Amniotic stem cell (primary cell): ENCODE data around the gene FBXW11.
"Not testable (repeated sequence)": the region's sequence is repeated elsewhere in the genome, so short reads cannot be mapped to it uniquely, and the experiment has no call there.

ENCODE experiments used
- DNase-seq: peaks from one replicate; lab custom pipeline; 2025; lab: John Stamatoyannopoulos, UW

Gene FBXW11

DNA sequence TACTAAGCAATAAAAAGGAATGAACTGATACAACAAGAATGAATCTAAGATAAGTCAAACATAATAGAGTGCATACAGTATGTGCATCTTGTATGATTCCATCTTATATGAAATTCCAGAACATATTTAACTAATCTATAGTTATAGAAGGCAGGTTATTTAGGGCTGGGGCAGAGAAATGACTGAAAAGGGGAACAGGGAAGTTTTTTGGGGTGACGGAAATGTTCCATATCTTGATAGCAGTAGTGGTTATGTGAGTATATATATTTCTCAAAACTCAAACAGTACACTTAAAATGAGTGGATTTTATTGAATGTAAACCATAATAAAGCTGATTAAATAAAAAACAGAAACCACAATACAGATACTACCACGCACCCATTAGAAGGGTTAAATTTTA lies 24.6 kb downstream of the FBXW11 start:
- no peak for DNase-seq

DNA sequence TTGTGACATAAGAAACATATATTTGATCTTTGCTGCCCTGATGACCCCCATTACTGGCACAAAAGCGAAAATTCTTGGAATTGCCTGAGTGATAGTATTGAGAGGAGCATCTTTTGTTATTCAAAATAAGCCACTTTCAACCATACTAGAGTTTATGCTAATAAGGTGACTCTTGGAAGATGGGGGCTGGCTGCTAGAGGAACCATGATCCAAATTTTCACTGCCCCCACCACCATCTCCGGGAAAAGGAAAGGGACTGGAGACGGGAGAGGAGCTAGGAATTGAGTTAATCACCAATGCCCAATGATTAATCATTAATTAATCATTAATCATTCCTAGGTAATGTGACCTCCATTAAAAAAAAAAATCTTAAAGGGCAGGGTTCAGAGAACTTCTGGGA lies 25.6 kb downstream of the FBXW11 start:
- no peak for DNase-seq

DNA sequence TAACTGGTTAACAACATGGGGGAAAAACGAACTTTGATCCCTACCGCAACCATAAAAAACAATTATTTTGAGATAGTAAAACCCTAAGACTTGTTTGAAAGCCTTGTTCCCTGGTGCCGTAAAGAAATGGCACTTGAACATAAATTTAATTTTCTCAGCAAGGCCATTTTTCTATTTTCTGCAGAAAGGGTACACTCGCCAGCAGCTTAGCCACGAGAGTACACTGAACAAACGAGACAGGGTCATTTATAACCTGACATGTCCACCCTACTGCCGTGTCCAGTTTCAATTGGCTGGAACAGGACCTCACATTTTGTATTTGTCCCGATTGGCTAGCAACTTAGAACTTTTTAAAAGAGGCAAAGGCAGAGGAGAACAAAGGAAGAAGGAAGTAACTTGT lies 26.8 kb downstream of the FBXW11 start:
- DNase-seq = no peak

DNA sequence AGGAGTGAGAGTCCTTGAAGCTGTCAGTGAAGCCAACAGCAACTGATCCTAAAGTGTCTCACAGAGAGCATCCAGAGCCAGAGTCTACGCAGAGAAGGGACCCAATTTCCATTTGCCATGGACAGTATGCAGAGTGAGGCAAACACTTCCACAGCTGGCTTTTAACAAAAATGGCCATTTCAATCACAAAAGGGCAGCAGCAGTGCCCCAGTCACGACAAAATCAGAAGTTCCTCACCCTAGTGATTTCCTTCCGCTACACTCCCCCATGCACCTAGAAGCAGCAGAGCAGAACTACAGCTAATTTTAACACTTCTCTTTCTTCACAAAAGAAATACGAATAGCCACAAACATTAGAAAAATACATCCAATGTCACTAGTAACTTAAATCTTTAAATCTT lies 27.9 kb downstream of the FBXW11 start:
- no peak for DNase-seq

DNA sequence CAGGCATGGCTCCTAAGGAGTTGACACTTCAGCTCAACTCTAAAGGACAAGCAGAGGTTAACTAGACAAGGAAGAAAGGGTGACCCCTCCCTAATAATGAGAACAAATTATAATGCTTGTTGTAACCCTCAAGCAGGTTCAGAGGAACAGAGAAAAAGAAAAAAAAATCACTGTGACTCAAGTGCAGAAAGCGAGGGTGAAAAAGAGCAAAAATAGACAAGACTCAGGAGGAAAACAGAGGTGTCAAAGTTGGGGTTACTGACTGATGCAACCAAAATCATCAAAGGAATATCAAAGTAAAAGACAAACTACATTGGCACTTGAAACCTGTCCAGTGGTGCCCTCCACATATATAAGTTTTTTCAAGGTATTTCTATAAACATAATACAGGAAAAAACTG lies 28.4 kb downstream of the FBXW11 start:
- DNase-seq = no peak

DNA sequence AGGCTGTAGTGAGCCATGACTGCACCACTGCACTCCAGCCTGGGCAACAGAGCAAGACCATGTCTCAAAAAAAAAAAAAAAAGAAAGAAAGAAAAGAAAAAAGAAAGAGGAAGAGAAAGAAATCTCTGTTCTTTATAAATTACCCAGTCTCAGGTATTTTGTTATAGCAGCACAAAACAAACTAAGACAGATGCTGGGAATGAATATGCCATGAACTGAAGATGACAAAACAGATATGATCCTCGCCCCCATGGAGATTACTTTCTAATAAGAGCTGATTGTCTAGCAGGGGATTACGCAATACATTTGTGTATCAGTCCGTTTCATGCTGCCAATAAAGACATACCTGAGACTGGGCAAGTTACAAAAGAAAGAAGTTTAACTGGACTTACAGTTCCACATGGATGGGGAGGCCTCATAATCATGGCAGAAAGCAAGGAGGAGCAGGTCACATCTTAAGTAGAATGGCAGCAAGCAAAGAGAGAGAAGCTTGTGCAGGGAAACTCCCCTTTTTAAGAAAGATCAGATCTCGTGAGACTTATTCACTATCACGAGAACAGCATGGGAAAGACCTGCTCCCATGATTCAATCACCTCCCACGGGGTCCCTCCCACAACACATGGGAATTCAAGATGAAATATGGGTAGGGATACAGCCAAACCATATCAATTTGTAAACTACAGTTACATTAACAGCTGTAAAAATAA lies 29.0 kb downstream of the FBXW11 start:
- not testable (repeated sequence) for DNase-seq

DNA sequence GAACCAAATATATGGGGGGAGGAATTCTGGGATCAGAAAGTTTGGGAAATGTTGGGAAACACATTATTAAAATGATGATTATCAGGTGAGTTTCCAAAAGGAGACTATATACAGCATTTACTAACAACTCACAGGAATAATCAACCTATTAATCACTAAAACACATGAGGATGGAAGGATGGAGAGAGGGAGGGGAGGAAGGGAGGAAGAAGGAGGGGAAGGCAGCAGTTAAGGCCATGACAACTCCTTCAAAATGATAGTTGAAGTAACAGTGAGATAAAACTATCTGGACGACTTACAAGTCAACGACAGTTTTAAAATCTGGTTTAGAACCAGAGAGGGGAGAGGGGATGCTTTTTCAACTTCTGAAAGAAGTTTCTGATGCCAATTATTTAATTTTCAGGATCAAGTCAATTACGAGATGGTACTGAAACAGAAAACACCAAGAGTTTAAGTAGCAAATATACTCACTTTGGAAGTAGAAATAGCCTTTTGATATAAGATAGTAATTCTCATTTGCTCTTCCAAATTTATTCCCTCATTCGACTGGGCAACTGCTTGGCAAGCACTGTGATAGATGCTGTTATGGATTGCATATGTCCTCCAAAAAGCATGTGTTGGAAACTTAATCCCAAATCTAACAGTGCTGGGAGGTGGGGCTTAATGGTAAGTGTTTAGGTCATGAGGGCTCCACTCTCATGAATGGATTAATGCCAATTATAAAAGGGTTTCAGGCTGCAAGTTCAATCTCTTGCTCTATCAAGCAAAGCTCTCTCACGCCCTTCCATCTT lies 30.4 kb downstream of the FBXW11 start:
- no peak for DNase-seq

DNA sequence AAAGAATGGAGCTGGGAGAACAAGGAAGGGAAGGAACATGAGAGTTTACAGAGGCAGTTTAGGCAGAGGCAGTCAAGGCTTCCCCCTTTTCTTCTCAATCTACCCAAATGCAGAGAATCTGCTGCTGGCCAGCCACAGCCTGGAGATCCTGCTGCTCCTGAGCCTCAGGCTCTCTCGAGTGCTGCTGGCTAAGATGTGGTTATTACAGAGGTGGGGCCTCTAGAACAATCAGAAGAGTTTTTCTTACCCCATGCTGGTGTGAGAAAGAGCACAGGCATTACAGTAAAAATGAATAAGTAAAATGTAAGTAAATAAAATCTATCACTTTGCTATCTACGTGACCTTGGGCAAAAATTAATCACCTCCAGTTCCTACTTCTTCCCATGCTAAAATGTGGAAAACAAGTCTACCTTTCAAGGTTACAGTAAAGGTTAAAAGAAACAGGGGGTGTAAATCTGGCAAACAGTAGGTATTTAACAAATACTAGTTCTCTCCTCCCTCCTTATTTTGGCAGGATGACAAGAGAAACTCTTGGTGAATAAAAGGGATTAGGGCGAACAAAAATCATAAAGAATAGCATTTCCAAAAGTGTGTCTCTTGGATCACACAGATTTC lies 31.1 kb downstream of the FBXW11 start:
- DNase-seq = no peak

DNA sequence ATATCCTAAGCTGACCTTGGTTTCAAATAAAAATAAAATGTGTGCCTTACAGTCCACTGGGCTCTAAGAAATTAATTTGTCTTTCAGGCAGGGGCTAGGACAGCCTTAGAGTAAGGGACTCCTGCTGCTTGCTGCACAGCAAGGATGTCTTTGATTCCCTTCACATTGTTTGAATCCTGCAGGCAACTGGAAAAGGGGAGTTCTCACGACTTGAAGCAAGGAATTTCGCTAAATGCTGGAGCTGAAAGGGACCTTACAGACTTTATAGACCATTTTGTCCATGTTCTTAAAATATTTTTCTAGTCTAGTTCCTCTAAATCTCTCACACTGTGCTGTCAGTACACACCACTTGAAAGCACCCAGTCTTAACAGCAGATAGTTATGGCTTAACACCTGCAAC lies 35.6 kb downstream of the FBXW11 start:
- DNase-seq = no peak

DNA sequence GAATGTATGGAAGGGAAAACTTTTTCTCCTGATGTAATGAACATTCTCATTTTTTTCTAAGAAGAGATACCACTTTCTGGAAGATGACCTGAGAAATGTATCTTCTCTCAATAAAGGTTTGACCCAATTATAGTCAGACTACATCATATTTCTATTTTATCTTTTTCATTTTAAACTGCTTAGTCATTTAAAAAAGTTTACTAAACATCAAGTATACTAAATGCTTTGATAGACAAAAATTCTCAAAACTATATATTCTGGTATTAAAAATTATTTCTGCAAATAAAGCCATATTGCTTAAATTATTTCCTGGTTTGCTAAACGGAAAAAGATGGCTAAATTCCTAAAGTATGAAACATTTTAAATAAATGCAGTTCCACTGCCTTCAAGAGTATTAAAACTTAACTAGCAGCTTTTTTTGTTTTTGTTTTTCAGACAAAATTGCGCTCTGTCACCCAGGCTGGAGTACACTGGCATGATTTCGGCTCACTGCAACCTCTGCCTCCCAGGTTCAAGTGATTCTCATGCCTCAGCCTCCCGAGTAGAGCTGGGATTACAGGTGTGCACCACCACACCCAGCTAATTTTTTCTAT lies 37.1 kb downstream of the FBXW11 start:
- no peak for DNase-seq

DNA sequence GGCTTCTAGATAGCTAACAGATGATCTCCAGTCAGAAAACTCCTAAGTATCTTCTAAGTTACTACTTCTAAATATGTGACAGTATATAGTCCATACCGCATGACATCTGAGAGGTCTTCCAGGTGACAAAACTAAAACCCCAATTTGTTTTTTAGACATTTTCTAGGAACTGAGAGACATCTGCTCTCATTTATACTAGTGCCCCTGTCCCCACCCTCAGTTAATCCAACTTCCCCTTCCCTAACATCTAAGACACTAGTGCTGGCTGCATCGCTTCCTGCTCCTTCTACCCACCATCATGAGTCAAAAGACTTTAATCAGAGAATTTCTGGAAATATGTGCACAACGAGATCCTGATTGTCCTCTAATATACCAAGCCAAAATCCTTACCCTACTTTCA lies 37.9 kb downstream of the FBXW11 start:
- no peak for DNase-seq

DNA sequence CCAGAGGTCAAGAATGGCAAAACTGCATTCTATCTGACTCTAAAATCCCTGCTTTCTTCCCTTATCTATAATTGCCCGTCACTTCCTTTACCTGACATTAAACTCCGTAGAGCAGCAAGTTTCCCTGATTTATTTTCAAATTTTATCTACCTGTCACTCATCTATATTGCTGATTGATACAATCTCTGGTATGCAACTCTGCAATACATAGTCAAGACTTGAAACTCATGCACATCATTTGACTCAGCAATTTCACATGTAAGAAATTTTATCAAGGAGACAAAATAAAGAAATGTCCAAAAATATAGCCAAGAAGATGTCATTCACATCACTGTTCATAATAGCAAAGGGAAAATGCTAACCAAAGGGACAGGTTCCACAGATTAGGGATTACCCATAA lies 39.5 kb downstream of the FBXW11 start:
- DNase-seq = no peak

DNA sequence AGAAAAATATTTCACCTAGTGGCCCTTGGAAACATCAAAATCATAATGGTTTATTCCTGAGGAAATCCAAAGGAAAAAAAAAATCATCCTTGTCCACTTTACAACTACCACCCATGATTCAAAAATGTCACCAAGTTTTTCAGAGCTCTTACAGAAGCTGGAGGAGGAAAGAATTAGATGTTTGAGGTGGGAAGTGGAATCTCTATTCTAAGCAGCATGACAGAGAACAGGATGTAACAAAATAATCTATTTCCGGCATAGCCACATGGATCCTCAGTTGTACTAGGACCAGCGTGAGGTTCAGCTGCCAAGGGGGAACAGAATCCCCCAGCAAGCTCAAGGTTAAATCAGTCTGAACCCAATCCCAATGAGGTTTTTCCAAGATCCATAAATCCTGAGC lies 40.2 kb downstream of the FBXW11 start:
- DNase-seq = no peak

DNA sequence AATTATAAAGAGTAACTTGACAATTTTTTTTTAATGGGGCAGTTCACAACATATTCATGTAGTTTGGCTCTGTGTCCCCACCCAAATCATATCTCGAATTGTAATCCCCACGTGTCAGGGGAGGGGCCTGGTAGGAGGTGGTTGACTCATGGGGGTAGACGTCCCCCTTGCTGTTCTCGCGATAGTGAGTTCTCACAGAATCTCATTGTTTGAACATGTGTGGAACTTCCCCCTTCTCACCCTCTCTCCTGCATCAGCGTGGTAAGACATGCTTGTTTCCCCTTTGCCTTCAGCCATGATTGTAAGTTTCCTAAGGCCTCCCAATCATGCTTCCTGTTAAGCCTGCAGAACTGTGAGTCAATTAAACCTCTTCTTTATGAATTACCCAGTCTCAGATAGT lies 40.7 kb downstream of the FBXW11 start:
- no peak for DNase-seq

DNA sequence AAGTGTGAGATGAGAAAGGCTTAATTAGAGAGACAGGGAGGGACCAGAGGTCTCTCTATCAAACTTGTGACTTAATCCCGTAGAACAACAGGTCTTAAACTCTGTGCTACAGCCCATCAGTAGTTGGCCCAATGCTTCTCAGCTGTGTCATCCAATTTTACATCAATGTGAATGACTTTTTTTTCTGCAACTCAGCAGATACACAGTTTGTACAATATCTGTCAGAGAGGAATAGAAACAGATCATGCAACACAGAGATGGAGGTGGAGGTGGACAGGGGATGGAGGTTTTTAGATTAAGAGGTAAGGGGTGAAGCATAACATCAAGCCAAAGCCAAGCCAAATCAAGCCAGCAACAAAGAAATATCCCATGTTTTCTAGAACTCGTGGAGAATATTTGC lies 43.0 kb downstream of the FBXW11 start:
- DNase-seq = no peak

DNA sequence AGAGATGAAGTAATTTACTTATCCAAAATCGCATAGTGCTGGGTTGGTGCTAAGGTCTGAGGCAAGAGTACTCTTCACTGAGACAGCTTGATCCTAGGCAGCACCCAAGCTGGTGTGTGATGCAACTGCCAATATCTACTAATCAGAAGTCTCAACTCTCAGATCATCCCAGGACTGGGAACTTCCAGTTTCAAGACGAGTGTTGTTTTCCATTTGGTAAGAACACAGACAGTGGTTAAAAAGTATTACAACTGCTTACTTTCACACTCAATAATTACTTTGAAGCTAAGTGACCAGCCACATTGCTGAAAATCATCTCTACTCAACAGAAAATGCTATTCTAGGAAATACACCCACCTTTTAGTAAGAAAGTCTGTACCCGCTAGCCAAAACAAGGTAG lies 45.3 kb downstream of the FBXW11 start:
- no peak for DNase-seq

DNA sequence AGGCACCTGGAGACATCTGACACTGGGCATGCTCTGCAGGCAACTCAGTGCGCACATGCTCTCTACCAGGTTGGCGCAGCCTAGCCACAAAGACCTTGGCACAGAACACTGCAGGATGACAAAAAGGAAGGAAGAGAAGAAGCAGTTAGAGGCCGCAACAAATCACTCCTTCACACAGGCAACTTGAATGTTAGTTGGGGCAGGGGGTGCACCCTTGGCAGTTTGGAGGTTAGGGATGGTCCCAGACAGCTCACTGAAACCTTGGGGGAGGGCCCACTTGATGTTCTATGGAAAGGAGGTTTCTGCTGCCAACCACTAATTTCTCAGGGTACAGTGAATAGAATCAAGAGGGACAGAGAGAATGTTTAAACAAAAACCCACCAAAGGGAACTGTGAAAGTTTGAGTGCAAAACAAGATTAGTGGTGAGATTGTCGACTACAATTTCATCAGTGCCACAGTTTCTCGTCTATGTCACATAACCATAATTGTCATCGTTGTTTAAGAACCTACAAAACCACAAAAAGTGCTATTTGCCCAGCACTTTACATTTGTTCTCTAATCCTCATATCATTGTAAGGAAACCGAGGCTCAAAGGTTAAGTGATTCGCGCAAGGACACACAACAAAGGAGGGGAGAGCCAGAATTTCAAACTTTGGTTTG lies 48.7 kb downstream of the FBXW11 start:
- no peak for DNase-seq

DNA sequence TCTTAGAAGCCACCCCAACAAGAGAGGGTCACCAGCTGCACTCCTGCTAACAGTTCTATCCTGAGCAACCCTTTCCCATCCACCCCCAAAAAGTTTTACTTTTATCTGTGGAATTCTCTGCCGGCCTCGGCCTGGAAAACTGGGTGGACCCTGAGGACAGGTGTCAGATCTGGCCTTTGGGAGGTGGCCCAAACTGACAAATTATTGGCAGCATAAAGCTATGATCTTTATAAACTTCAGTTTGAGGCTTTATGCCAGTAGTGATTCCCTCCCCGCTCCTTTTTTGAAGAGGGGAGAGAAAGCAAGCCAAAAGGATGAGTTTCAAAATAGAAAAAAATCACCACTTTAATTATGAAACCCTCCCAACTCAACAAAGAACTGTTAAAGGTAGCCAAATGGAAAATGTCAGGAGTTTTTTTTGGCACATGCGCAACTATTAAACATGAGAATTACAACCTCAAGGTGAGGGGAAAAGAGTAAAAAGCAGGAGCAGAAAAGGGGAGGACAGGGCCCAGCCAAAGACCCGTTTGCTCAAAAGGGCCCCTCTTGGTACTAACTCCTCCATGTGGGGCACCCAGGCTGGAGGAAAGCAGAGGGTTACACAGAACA lies 49.4 kb downstream of the FBXW11 start:
- DNase-seq = no peak

DNA sequence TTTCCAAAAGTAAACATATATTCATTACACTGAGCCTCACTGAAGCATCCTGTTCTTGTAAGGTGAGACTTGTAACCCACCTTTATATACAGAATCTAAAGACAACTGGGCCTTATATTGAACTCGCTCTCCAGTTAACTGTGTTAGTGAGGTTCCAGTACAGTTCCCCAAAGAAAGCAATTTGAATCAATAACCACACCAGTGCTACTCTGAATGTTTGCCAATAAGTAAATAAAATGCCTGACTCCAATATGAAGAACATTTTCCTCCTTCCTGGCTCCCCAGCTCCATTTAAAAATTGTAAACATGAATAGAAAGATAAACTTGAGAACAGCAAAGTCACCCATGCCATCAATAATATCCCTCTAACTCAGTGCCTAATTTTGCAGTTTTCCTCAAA lies 50.1 kb downstream of the FBXW11 start:
- DNase-seq = no peak

DNA sequence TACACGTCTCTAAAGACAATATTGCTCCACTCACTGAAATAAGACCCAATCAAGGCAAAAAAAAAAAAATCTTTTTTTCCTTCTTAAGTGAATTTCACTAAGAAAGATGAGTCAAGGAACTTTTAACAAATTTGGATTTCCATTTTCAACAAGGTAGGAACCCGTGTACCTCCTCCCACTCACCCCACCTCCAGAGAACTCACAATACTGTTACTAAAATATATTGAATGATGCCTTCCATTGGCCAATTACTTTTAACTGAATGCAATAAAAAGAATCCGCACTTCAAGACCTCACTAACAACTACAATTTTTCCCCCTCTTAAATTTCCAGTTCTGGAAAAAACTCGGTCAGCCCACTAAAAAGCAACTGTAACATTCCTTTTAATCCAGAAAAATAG lies 50.7 kb downstream of the FBXW11 start:
- DNase-seq = no peak

DNA sequence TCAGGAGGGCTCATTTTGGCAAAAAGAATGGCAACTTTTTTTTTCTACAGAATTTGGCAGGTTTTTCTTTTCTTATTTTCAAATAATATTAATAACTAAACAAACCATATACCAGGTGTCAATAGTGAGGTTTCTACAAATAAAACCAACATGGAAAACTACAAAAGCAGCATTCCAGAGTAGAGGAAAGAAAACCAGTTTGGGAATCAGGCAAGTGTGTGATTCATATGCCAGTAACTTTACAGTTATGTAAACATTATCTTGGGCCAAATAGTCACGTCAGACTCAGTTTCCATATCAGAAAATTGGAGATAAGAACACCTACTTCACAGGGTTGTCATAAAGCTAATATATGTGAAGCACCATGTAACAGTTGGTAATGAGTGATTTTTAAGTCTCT lies 51.7 kb downstream of the FBXW11 start:
- peak; percentile 7 for DNase-seq
